ENCODE results near the gene CDH15.

Gene CDH15

GRCh38 chr16:89244754-89245153 lies 73.2 kb downstream of the CDH15 start:
- no peak for DNase-seq
